ENCODE measurements around the gene LRCH2. TPM values are rescaled to one million over a fixed set of nuclear protein-coding genes. Genes with fewer than 3 reads are reported as not detected.

Gene LRCH2
- polyA plus RNA-seq, 3 donors = not detected

- Histone ChIP-seq H3K9me3 (replicated peaks in 1 of 2; ENCODE audit: control insufficient read depth in 1 of 2, insufficient read depth in 1 of 2, low read length in 2 of 2) (no peaks in the 10 kb centered on the region), H3K27me3 (ENCODE audit: control insufficient read depth in 2 of 2, insufficient read depth in 2 of 2, low read length in 2 of 2) (no peaks in the 10 kb centered on the region), H3K9ac (ENCODE audit: insufficient read depth, low read length, poor library complexity, severe bottlenecking) (no peak overlapping the region), H3K36me3 (replicated peaks in 1 of 2; ENCODE audit: control insufficient read depth in 1 of 2, insufficient read depth in 2 of 2, low read length in 2 of 2) (no peaks in the 10 kb centered on the region), H2AFZ (ENCODE audit: insufficient read depth, low read depth, low read length, poor library complexity, severe bottlenecking) (no peak overlapping the region), H3K79me2 (ENCODE audit: insufficient read depth, low read length) (no peaks in the 10 kb centered on the region), H3K4me3 (replicated peaks in 1 of 3; ENCODE audit: low read depth in 2 of 3, low read length in 3 of 3) (no peak overlapping the region), H4K20me1 (ENCODE audit: insufficient read depth, low read length) (no peaks in the 10 kb centered on the region), H3K4me2 (replicated peaks; ENCODE audit: extremely low read depth, low read length, poor library complexity, severe bottlenecking) (no peak overlapping the region), H3K4me1 (ENCODE audit: control insufficient read depth in 1 of 2, insufficient read depth in 2 of 2, low read length in 2 of 2) (no peaks in the 10 kb centered on the region), H3K27ac (ENCODE audit: low read depth in 1 of 2, low read length in 2 of 2) (no peak overlapping the region)
- peaks cover 0 to 3% (median 0%) of the 10 kb centered on the region in 7 donors for H3K9me3 Mint-ChIP-seq
- H3K36me3 Mint-ChIP-seq = no peaks in the 10 kb centered on the region
- no CpG with 5 or more reads among the region's 9 CpGs for WGBS (ENCODE audit: insufficient coverage)
- TF ChIP-seq, protein P1, sequence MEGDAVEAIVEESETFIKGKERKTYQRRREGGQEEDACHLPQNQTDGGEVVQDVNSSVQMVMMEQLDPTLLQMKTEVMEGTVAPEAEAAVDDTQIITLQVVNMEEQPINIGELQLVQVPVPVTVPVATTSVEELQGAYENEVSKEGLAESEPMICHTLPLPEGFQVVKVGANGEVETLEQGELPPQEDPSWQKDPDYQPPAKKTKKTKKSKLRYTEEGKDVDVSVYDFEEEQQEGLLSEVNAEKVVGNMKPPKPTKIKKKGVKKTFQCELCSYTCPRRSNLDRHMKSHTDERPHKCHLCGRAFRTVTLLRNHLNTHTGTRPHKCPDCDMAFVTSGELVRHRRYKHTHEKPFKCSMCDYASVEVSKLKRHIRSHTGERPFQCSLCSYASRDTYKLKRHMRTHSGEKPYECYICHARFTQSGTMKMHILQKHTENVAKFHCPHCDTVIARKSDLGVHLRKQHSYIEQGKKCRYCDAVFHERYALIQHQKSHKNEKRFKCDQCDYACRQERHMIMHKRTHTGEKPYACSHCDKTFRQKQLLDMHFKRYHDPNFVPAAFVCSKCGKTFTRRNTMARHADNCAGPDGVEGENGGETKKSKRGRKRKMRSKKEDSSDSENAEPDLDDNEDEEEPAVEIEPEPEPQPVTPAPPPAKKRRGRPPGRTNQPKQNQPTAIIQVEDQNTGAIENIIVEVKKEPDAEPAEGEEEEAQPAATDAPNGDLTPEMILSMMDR (IDR thresholded peaks at IDR 0.05) = no peak
- H3K27me3 Mint-ChIP-seq (ENCODE audit: low read depth in 3 of 3) = peaks cover 0 to 4% (median 0%) of the 10 kb centered on the region in 3 donors
- no peak for DNase-seq
- H3K4me1 Mint-ChIP-seq = no peaks in the 10 kb centered on the region
- intact Hi-C loops (cut with micrococcal nuclease) = no loop called here
- no peak overlapping the region for H3K27ac Mint-ChIP-seq
- H3K4me3 Mint-ChIP-seq = no peak overlapping the region
These were observed 60.7 kb downstream of the LRCH2 start for GRCh38 chrX:115173181-115173580.

- Mint-ChIP-seq H3K4me3 (no peak overlapping the region), H3K9me3 (no peaks in the 10 kb centered on the region), H3K4me1 (no peaks in the 10 kb centered on the region), H3K27ac (no peak overlapping the region), H3K36me3 (no peaks in the 10 kb centered on the region), H3K27me3 (ENCODE audit: low read depth in 3 of 3) (peaks cover 0 to 5% (median 0%) of the 10 kb centered on the region in 3 donors)
- H3K27ac ChIP-seq (ENCODE audit: low read depth in 1 of 2, low read length in 2 of 2) = no peak overlapping the region
- TF ChIP-seq, protein P1 (IDR thresholded peaks at IDR 0.05) = no peak
- H2AFZ ChIP-seq (ENCODE audit: insufficient read depth, low read depth, low read length, poor library complexity, severe bottlenecking) = no peak overlapping the region
- no peaks in the 10 kb centered on the region for H3K36me3 ChIP-seq (replicated peaks in 1 of 2; ENCODE audit: control insufficient read depth in 1 of 2, insufficient read depth in 2 of 2, low read length in 2 of 2)
- no peak overlapping the region for H3K9ac ChIP-seq (ENCODE audit: insufficient read depth, low read length, poor library complexity, severe bottlenecking)
- no peak overlapping the region for H3K4me3 ChIP-seq (replicated peaks in 1 of 3; ENCODE audit: low read depth in 2 of 3, low read length in 3 of 3)
- H3K79me2 ChIP-seq (ENCODE audit: insufficient read depth, low read length) = no peaks in the 10 kb centered on the region
- no CpG with 5 or more reads among the region's 1 CpG for WGBS (ENCODE audit: insufficient coverage)
- intact Hi-C loops (cut with micrococcal nuclease) = no loop called here
- H3K27me3 ChIP-seq (ENCODE audit: control insufficient read depth in 2 of 2, insufficient read depth in 2 of 2, low read length in 2 of 2) = no peaks in the 10 kb centered on the region
- no peak overlapping the region for H3K4me2 ChIP-seq (replicated peaks; ENCODE audit: extremely low read depth, low read length, poor library complexity, severe bottlenecking)
- no peak for DNase-seq
- H4K20me1 ChIP-seq (ENCODE audit: insufficient read depth, low read length) = no peaks in the 10 kb centered on the region
- no peaks in the 10 kb centered on the region for H3K9me3 ChIP-seq (replicated peaks in 1 of 2; ENCODE audit: control insufficient read depth in 1 of 2, insufficient read depth in 1 of 2, low read length in 2 of 2)
- H3K4me1 ChIP-seq (ENCODE audit: control insufficient read depth in 1 of 2, insufficient read depth in 2 of 2, low read length in 2 of 2) = no peaks in the 10 kb centered on the region
These were observed 86.7 kb downstream of the LRCH2 start for GRCh38 chrX:115147220-115147619.
